NCI-H1694 treated with DMSO at 0.1 percent for 48 hours (cell line): Measurements from ENCODE around the gene LGI2.
"Not testable (repeated sequence)": the region's sequence is repeated elsewhere in the genome, so short reads cannot be mapped to it uniquely, and the experiment has no call there.

Experiments used
- DNase-seq: peaks from one replicate; lab custom pipeline; 2025; lab: John Stamatoyannopoulos, UW

The LGI2 gene

DNA sequence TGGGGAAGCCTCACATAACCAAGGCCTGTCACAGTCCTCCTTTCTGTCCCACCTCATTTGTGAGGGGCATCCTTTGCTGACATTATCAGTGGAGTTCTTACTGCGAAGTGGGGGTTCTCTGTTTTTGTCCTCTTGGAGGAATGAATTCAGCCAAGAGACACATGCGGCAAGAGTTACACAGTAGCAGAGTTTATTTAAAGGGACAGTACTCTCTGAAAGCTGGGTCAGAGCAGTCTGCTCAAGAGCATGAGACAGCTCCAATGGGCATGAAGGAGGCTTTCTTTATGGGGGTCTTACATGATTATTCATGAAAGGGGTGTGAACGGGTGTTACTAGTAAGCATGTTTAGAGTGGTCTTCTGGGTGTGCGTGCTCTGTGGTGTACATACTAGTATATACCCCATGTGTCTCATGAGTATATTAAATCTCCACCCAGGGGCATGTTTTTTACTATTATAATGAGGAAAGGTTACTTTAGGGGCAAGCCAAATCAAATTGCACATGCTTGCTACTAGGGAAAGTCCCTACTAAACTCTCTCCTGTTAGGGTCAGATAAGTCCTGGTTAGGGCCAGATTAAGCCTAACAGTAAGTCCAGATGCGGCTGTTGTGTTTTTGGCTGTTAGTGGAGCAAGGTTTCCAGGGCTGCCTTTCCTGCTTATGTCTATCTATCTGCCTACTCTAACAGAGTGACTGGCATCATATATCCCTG lies 19.8 kb upstream of the LGI2 start:
- DNase-seq, result no peak

DNA sequence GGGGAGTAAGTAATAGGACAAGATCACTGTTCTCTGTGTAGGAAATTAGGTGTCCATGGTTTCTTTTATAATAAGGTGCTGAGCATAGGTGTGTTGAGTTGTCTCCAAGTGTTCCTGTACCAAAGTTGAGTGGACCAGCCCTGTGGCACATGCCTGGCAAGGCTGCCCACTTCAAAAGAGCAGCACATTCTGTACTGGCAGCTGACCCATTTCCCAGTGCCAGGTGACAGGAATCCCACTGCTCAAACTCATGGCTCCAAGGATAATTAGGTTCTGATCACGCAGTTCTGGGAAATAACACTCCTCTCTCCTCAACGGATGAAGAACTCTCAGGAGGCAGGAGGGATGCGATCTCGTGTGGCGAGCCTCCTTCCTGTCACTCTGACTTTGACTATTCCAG lies 12.8 kb upstream of the LGI2 start:
- DNase-seq, result no peak

DNA sequence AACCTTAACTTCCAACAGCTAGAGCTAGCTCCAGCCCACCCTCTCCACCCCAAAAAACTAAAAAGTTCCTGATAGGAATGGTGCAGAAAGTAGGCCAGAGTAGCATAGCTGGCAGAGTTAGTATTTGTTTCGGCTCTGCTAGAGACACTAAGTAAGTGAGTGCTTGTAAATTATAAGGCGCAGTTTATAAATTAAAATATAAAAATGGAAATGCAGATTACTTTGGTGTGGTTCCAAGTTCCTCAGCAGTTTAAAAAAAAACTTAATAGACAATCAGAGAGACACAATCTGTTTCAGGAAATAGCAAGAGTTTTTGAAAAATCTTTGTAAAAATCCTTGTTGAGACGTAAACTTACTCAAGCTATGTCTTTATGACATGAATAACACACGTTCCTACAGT lies 2.8 kb upstream of the LGI2 start:
- DNase-seq, result no peak

DNA sequence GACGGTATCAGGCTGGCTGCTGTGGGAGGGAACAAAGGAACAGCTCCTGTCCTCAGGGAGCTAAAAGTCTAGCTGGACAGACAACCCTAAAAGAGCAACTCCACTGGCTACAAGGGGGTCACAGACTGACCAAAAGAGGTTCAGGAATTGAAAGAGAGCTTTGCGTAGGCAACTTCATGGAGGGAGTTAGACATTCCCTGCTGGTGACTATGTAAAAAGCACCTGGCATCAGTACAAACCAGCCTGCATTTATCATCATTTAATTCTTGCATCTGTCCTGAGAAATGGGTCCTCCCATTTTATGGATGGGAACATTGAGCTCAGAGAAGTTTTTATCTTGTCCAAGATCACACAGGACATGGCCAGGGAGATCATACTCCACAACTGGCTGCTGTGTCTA lies 1.4 kb upstream of the LGI2 start:
- no peak for DNase-seq

DNA sequence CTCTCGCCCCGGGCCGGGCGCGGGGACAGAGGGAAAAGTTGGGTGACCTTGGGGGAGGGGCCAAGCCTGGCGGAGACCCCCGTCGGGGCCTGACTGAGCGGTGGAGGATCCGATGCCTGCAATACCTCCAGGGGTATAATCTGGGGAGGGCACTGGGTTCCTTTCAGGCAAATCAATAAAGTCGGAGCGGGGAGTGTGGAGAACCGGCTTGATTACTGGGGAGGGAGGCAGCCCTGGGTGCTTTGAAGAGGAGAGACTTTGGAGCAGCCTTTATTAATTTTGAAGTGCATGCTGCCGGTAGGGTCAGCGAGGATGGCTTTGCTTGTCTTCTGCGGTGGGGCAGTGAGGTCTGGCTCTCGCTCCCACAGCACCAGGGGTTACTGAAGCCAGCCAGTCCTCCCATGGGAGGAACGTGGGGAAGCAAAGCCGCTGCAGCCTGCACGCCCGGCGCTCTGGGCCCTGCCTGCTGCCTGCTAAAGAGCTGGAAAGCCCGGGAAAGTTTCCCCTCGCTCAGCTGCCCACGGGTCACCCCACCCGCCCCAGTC lies 403 bp upstream of the LGI2 start:
- DNase-seq, result no peak

DNA sequence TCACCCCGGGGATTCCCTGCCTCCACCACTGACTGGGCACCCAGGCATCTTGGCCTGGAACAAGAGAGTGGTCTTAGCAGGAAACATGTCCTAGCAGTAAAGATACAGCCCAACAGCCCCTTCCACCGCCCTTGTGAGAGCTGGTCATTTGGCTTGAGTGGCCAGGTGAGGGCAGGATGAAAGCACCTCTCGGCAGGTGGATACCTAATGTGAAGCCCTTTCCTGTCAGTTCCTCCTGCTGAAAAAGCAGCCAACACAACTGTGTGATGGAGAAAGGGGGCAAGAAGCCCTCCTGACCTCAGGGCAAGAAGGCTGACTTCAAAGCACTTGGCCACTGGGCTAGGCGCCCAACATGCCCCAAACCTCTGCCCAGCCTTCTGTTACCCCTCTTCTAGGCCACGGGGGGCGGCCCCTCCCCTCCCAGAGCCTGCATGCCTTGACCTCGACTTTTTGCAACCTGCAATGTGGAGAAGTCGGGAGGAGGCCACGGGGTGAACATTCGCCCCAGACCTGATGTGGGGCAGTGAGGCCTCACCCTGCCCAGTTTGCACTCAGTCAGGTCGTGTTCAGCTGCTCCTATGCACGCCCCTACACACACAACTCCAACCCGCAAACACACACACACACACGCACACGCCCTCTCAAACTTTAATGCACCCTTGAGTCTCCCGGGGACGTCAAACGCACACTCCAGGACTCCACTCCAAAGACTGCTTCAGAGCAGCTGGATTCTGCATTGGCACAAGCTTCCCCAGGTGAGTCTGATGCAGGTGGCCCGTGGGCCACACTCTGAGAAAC lies 1.1 kb downstream of the LGI2 start:
- no peak for DNase-seq

DNA sequence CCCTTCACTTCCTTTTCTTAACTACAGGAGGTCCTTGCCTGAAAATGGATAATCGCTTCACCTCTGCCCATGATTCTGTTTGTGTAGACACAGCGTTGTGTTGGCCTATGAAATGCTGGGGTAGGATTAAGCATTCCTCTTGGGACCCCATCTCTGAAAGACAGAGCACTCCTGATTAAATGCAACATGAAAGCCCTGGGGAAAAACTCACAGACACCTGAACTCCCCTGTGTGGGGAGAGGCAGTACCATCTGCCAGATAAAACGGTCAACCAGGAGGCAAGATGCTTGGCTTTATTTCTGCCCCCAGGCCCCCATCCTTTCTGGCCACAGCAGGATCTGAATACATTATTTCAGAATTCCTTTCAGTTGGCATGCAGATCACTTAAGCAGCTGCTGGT lies 1.9 kb downstream of the LGI2 start:
- DNase-seq, result no peak

DNA sequence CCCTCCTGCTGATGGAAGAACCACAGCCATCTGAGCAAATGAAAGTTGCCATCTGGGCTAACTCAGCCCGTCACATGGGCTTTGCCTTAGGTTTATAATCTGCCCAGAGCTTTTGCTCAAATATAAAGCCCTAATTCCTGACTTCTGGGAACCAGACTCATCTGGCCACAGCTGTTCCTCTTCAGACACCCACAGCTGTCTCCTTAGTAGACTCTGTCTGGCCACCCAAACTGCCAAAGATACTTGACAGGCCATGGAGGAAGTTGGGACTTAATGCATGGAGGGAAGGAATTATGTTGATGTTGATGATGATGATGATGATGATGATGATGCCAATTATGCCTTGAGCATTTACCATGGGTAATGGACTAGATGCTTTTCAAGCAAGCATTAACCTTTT lies 8.0 kb downstream of the LGI2 start:
- no peak for DNase-seq

DNA sequence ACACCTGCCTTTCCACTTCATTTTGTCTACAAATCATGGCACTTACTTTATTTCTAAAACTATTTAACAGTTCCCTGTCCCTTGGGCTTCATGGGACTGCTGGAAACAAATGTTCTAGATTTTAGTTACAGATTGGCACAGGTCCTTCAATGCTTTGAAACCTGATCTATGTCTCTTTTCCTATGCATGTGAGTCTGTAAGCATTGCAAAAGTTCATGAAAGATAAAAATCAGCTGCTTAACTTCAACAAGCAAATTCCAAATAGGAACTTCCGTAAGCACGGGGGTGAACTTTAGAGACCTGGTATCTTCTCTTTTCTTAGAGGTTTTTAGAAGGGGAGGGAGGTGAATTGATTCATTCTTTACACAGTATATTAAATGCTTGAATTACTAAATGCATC lies 9.5 kb downstream of the LGI2 start:
- no peak for DNase-seq

DNA sequence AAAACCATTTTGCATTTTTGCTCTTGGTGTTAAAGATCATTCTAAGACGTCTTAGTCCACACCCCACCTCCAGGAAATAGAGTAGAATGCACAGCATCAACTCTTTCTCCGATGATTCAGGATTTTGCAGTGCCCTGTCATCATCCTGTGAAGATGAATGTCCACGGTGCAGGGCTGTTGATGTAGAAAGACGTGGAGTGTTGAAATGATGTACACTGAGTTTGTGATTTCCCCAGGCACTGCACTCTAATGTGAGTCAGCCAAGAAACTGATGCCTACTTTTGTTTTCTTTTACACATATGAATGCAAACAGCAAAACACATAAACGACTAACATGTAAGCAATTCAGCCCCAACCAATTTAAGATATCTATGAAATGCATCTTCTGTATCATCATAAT lies 10.5 kb downstream of the LGI2 start:
- DNase-seq, result no peak

DNA sequence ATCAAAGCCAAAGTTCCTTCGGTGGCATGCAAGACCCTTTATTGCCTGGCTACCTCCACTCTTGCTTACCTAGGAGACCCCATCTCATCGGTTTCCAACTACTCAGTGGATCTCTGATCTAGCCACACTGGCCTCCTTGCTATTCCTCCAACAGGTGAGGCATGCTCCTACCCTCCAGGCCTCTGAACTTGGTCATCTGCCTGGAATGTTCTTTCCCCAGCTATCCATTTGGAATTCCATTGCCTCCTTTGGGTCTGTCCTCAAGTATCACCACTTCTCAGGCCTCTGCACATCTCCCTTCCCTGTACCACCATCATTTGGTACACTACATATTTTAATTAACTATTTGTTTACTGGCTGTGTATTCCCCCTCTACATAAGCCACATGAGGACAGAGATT lies 11.2 kb downstream of the LGI2 start:
- DNase-seq, result no peak

DNA sequence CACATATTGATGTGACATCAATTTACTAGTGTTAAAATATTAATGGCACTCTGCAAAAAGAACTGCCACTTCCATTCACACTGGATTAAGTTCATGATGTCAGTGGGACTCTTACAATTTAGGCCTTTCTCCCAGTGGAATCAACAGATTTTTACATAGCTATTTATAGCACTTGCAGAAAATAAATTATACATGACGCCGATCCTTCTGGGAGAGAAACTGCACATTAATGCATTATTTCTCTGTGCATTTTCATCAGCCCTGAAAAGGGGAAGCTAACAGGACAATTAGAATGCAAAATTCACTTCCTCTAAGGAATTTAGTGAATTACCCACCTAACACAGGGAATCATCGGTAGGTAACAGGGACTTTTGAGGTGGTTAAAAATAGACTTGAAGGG lies 15.7 kb downstream of the LGI2 start:
- DNase-seq, result no peak

DNA sequence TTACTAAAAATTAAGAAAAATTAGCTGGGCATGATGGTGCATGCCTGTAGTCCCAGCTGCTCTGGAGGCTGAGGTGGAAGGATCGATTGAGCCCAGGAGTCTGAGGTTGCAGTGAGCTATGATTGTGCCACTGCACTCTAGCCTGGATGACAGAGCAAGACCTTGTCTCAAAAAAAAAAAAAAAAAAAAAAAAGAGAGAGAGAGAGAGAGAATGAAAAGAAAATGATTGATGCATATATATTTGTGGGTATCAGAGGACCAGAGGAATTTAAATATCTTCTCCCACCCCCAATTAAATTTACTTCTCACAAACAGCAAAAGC lies 16.1 kb downstream of the LGI2 start:
- not testable (repeated sequence) for DNase-seq

DNA sequence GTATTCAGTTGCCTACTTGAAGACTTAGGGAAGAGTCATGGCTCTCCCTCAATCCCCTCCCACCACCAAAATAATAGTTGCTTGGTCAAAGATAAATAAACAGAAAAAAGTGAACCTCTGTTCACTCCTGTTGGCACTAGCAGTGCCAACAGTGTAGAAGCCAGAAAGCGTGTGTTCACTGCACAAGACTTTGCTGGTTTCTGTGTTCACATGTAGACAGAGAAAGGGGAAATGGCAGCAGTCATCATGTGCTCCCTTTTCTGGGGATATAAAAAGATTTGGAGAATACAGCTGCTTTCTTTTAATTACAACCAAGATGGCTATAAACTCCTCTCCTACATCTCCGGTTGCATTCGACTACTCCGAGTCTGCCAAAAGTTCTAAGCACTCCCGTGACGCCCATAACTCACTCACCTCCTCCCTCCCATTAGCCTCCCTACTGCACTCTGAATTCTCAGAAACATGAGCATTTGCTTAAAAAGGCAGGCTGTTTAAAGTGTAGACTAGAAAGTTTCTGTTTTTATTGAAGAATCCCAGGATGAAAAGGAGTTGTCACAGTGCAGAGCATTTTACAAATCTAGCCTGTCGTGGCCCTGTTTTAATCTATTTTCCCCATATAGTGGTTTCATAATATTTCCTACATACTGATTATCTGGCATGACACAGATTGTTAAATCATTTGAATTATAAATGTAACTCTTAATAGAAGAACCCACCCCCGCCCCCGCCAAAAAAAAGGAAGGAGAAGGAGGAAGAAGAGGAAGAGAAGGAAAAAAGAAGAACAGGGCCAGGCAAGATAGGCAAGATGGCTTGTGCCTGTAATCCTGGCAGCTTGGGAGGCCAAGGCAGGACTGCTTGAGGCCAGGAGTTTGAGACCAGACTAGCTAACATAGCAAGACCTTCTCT lies 16.7 kb downstream of the LGI2 start:
- no peak for DNase-seq

DNA sequence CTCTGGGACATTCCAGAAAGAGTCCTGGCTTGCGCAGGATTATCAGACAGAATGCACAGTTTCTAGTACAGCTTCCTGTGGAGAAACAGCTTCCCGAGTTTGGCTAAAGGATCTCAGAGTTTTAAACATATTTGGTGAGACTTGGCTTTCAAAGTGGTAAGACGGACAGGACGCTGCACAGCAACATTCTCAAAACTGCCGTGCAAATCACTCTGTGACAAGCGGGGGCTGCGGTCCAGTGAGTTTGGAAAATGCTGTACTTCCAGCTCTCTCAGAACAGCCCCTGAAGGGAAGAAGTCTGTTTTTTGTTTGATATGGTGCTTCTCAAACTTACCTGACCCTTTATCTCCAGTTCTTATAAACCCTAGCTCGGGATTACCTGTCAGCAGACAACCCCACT lies 18.1 kb downstream of the LGI2 start:
- no peak for DNase-seq

DNA sequence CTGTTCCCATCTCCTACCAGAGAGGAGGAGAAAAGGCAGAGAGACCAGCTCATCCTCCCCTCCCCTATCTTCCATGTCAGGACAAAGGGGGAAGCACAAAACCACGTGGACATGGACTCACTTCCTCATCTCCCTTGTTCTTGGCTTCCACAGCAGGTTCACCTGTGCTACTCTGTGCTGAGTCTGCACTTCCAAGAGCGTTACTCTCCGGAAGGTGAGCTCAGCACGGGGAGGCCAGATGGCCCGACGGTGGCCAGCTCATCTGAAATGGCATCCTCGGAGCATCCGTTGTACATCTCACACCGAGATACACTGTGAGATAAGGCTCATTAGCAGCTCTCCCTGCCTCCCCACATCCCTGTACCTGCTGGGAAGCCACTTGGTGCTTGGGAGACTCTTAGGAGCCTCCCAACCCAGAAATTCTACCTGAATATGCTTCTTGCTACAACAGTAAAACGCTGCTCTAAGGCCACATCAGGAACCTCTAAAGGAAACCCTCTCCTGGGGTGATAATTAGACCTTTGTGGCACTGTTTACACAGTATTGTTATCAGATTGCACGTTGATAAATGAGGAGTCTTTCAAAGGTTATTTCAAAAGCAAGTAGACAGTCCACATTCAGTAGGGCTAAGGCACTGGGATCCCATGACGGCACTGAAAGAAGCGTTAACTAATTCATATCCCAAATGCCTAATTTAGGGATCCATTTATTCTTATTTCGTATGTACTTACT lies 19.4 kb downstream of the LGI2 start:
- DNase-seq, result no peak

DNA sequence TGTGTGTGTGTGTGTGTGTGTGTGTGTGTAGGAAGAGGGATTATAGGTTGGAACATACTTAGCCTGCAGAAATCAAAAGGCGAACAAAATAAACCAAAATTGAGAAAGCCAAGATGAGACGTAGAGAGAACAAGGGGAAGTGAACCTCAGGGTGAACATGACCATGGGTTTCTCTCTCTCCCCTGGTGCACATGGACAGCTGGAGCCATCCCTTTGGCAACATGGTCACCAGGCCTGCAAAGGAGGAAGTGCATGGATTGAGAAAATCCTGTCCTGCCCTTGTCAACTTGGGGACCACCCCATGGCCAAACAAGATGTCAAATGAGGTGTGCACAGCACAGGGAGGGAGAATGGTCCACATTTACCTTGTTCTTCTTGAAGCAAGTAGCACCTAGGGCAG lies 23.1 kb downstream of the LGI2 start:
- DNase-seq, result no peak

DNA sequence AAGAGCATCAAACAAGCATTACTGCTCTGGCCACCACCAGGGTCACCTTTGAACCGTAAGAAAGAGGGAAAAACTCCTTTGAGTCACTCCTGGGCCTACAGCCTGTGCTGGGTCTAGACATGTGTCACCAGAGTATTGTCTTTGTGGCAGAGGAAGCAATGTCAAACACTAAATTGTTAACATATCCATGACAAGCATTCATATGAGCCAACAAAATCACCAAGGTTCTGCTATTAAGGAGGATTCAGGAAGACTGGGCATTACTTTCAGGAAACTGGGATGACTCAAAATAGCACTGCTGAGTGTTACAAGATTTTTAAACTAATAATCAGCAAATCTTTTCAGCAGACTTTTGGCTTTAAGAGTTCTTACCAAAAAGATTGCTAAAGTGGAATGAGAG lies 28.1 kb downstream of the LGI2 start:
- DNase-seq, result no peak

DNA sequence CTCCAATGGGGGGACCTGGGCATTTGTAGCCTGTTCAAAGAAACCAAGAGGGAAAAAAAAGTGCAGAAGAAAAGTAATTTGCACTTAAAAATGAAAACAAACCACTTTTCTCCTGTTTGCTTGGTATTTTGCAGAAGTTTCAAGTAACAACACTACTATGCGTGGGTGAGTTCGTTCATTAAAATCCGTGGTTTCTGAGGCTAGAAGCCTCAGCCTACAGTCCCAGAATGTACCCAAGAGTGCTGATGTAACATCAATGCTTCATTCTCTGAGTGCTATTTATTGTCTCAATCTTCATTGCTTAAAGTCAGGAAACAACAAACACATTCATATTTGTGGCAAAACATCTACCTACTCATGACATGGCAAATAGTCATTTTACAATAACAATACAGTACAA lies 29.2 kb downstream of the LGI2 start:
- no peak for DNase-seq

DNA sequence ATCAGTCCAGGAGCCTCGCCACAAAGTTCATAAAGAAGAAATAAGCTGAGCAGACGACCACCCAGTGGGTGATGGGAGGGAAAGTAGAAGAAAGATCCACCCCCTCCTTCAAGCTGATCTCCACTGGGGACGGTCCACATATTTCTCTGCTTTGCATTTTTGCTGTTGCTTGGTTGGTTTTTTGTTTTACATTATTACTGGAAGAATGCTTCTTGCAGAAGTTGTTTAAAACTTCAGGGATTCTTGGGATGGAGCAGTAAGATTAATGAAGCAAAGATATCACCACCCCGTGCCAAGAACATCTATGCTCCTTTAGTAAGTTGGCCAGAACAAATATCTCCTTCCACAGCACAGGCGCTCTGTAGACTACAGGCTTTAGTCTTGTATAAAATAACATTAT lies 30.1 kb downstream of the LGI2 start:
- no peak for DNase-seq

DNA sequence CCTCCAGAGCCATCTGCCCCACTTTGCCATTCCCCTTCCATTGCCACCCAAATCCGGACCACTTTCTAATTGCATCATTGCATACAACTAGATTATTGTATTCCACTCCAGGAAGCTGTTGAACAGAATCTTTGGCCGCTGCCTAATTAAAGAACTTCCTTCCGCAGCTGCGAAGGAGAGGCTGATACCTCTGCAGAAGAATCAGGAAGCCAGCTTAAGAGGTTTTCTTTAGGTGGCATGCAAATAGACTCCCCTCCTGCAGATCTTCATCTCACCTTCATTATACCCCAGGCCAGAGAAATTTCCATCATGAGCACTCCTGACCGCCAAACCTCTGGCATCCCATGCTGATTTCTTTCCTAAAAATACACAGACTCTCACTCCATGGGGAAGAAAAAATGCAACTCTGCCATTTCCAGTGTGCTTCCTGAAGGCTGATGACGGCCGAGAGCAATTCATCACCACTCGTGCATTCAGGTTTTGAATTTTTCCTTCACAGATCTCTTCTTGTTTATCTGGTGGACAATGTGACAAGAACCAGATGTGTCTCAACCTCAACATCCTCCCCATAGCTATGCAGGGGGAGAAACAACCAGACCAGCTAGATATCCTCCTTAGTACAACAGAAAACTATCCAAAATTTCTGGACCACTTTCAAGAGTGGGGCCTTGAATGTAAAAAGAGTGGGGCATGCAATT lies 31.2 kb downstream of the LGI2 start:
- no peak for DNase-seq
